ENCODE results near the gene ZBP1. TPM values are rescaled to one million over a fixed set of nuclear protein-coding genes. Genes with fewer than 3 reads are reported as not detected.

Gene ZBP1
- total and polyA plus RNA-seq, 10 of the 15 experiments (the other 5 are each of a cell fraction or from before 2014, with no cell fraction given) = 0.93 to 10.6 (median 4.8) TPM

DNA sequence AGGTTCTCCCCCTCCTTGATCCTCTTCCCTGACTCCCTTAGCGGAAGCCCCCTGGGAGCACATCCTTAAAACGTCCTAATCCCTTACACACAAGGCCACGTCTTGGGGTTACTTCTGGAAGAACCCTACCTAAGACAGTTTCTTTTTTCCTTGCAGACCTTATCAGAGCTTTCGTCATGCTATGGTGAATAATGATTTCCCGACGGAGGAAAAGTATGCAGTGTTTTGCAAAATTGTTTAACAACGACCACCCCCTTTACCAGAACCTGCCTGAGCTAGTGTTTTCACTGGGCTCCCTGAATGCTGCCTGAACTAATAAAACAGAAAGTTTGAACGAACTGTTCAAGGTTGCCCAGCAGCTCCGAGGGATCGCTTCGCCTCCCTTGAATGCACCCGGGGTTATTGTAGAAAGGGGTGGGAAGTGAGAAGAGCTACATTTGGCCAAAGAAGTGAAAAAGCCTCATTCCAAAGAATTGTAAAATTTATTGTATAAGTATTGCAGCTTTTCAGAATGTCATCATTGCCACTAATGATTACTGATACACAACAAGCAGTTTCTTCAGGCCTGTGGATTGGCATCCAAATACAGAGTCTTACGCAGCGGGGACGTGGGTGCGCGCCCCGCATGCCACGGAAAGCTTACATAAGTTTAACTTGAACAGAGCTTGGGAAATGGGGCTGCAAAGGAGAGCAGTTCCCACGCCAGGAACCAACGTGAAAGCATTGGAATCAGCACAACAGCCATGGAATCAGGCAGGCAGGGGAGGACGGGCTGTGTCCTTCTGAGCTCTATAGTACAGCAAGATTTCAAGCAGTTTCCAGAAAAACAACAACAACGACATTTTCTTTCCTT lies 27.9 kb upstream of the ZBP1 start (continued):
- TF ChIP-seq, protein P1, sequence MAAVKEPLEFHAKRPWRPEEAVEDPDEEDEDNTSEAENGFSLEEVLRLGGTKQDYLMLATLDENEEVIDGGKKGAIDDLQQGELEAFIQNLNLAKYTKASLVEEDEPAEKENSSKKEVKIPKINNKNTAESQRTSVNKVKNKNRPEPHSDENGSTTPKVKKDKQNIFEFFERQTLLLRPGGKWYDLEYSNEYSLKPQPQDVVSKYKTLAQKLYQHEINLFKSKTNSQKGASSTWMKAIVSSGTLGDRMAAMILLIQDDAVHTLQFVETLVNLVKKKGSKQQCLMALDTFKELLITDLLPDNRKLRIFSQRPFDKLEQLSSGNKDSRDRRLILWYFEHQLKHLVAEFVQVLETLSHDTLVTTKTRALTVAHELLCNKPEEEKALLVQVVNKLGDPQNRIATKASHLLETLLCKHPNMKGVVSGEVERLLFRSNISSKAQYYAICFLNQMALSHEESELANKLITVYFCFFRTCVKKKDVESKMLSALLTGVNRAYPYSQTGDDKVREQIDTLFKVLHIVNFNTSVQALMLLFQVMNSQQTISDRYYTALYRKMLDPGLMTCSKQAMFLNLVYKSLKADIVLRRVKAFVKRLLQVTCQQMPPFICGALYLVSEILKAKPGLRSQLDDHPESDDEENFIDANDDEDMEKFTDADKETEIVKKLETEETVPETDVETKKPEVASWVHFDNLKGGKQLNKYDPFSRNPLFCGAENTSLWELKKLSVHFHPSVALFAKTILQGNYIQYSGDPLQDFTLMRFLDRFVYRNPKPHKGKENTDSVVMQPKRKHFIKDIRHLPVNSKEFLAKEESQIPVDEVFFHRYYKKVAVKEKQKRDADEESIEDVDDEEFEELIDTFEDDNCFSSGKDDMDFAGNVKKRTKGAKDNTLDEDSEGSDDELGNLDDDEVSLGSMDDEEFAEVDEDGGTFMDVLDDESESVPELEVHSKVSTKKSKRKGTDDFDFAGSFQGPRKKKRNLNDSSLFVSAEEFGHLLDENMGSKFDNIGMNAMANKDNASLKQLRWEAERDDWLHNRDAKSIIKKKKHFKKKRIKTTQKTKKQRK (IDR thresholded peaks at IDR 0.05; ENCODE audit: low read depth, low read length) = no peak
- no peak for TF ChIP-seq JUND (IDR thresholded peaks at IDR 0.05; ENCODE audit: low read depth, low read length)
- TF ChIP-seq KAT2A (conservative IDR thresholded peaks at IDR 0.05; ENCODE audit: control insufficient read depth, low read depth, low read length) = no peak
- no peak for TF ChIP-seq FOXM1 (IDR thresholded peaks at IDR 0.05; ENCODE audit: low read depth, low read length)

DNA sequence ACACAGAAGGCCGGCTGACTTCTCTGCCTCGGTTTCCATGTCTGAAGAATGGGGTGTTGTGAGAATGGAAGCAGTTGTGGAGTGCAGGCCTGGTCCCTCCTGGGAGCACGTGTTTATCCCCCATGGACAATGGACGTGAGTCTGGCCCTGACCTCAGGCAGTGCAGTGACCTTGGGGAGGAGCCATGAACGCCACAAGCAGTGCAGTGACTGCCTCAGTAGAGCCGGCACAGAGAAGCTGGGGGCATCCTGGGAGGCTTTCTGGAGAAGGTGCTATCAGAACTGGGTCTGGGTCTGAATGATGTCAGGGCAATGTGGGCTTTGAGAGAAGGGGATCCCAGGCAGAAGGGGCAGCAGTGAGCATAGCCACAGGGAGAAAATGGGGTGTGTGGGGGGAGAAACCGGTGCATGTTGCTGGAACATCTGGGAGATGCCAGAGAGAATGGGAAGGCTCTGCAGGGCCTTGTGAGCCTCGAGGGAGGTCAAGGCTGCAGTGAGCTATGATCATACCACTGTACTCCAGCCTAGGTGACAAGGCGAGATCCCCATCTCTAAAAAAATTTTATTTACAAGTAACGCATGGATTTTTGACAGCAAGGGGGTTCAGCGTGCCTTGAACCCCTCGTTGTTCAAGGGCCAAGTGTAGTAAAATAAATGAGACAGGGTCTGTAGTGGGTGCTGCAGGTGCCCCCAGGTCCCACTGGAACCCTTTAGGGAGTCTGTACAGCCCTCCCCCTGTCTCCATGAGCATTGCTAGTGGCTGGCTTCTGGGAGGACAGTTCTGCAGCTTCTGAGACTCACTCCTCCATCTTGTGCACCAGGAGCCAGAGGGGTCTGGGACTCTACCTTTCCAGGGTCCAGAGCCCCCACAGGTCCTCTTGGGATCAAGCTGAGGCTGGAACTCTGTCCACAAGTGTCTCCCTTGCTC lies 27.0 kb upstream of the ZBP1 start:
- intact Hi-C loops (cut with micrococcal nuclease; ENCODE audit: unreplicated experiment) (no loop called here), in situ Hi-C loops (cut with MboI) (no loop called here)
- H3K79me2 ChIP-seq (ENCODE audit: control insufficient read depth, insufficient read depth, low read length) = no peaks in the 10 kb centered on the region
- H3K9ac ChIP-seq (ENCODE audit: control insufficient read depth, insufficient read depth, low read length) = no peak overlapping the region
- no peaks in the 10 kb centered on the region for H3K27me3 ChIP-seq (replicated peaks in 1 of 2; ENCODE audit: control insufficient read depth in 2 of 2, insufficient read depth in 2 of 2, low read length in 1 of 2)
- H3K27ac ChIP-seq (ENCODE audit: control insufficient read depth, insufficient read depth) = no peak overlapping the region
- FAIRE-seq = no peak
- CTCF ChIA-PET = interaction anchor here (0.9 kb wide), 1 partner anchor 440 kb away, joined by 3 read pairs; no protein-coding TSS in a partner anchor
- H3K4me1 ChIP-seq (ENCODE audit: control insufficient read depth, insufficient read depth, low read length) = no peaks in the 10 kb centered on the region
- H3K4me2 ChIP-seq (ENCODE audit: control insufficient read depth, insufficient read depth) = no peak overlapping the region
- 40% methylated on average over 12 of the region's 12 CpGs for WGBS (ENCODE audit: insufficient coverage, insufficient replicate concordance, low lambda C conversion rate, missing lambda C conversion rate)
- RAD21 ChIA-PET (ENCODE audit: unreplicated experiment) = interaction anchor here (1.3 kb wide), 1 partner anchor 53 kb away, joined by 3 read pairs; no protein-coding TSS in a partner anchor
- no peak overlapping the region for H3K4me3 ChIP-seq
- no peaks in the 10 kb centered on the region for H3K36me3 ChIP-seq (ENCODE audit: control insufficient read depth in 2 of 2, insufficient read depth in 2 of 2, low read length in 1 of 2)
- SMC1A ChIA-PET (ENCODE audit: uncharacterized antibody, unreplicated experiment) = no interaction called here
- TF ChIP-seq ZSCAN29 (IDR thresholded peaks at IDR 0.05) = no peak
- TF ChIP-seq, protein P2, sequence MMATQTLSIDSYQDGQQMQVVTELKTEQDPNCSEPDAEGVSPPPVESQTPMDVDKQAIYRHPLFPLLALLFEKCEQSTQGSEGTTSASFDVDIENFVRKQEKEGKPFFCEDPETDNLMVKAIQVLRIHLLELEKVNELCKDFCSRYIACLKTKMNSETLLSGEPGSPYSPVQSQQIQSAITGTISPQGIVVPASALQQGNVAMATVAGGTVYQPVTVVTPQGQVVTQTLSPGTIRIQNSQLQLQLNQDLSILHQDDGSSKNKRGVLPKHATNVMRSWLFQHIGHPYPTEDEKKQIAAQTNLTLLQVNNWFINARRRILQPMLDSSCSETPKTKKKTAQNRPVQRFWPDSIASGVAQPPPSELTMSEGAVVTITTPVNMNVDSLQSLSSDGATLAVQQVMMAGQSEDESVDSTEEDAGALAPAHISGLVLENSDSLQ (IDR thresholded peaks at IDR 0.05) = no peak
- TF ChIP-seq NR2C1 (IDR thresholded peaks at IDR 0.05) = no peak
- TF ChIP-seq, protein P3, sequence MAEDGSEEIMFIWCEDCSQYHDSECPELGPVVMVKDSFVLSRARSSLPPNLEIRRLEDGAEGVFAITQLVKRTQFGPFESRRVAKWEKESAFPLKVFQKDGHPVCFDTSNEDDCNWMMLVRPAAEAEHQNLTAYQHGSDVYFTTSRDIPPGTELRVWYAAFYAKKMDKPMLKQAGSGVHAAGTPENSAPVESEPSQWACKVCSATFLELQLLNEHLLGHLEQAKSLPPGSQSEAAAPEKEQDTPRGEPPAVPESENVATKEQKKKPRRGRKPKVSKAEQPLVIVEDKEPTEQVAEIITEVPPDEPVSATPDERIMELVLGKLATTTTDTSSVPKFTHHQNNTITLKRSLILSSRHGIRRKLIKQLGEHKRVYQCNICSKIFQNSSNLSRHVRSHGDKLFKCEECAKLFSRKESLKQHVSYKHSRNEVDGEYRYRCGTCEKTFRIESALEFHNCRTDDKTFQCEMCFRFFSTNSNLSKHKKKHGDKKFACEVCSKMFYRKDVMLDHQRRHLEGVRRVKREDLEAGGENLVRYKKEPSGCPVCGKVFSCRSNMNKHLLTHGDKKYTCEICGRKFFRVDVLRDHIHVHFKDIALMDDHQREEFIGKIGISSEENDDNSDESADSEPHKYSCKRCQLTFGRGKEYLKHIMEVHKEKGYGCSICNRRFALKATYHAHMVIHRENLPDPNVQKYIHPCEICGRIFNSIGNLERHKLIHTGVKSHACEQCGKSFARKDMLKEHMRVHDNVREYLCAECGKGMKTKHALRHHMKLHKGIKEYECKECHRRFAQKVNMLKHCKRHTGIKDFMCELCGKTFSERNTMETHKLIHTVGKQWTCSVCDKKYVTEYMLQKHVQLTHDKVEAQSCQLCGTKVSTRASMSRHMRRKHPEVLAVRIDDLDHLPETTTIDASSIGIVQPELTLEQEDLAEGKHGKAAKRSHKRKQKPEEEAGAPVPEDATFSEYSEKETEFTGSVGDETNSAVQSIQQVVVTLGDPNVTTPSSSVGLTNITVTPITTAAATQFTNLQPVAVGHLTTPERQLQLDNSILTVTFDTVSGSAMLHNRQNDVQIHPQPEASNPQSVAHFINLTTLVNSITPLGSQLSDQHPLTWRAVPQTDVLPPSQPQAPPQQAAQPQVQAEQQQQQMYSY (CRISPR knock-in tag; IDR thresholded peaks at IDR 0.05) = no peak
- no peak for TF ChIP-seq TBL1XR1 (IDR thresholded peaks at IDR 0.05; ENCODE audit: low read depth, low read length)
- no peak for ATAC-seq
- H3K9me3 ChIP-seq (replicated peaks; ENCODE audit: control insufficient read depth, insufficient read depth, low read length) = peaks cover 2% of the 10 kb centered on the region; the same call in 1 of the 3 replicates
- POLR2A ChIA-PET = interaction anchor here (0.6 kb wide), 1 partner anchor 542 kb away, joined by 3 read pairs; no protein-coding TSS in a partner anchor
- no peak overlapping the region for H2AFZ ChIP-seq (ENCODE audit: control insufficient read depth, low read depth, low read length)
- no peaks in the 10 kb centered on the region; the same call in 1 of the 2 replicates for H4K20me1 ChIP-seq (ENCODE audit: control insufficient read depth, insufficient read depth)
- no peak for DNase-seq (ENCODE audit: low read depth, low spot score)
- BruUV-seq (replicated peaks) = no TSS peak
